HCT116 (cell line): ENCODE results near the gene FAM171A2. TPM values are rescaled to one million over a fixed set of nuclear protein-coding genes. Genes with fewer than 3 reads are reported as not detected.

Experiments
- ATAC-seq: fragments of 200-7000 bp; cut with Tn5 transposase; 2 replicates; pipeline ENCODE4 v1.9.1; 2020; ENCODE audit warnings: mild to moderate bottlenecking, moderate library complexity
- BruUV-seq: library from RNA; stranded (reverse); fragments of 400-500 nt; replicated peaks from 2 replicates; lab custom pipeline; 2021; lab: Mats Ljungman, UMichigan
- CTCF ChIA-PET: fragments of 300-600 bp; sonication (Branson Sonifier 250); formaldehyde crosslinking; loops from one replicate; lab custom pipeline; 2021; ENCODE audit warnings: antibody characterized with exemption; lab: Charles Lee
- POLR2A ChIA-PET: fragments of 300-600, 350-600 bp; sonication (Branson Sonifier 250); formaldehyde crosslinking; loops from one replicate; lab custom pipeline; 2021; ENCODE audit warnings: antibody characterized with exemption; lab: Charles Lee
- RAD21 ChIA-PET, 2 experiments: fragments of 300-600 bp; sonication (Branson Sonifier 250); formaldehyde crosslinking; loops; one replicate each; lab custom pipeline; 2023; ENCODE audit warnings: low total read pairs in 2 of 2; ENCODE audit not compliant: uncharacterized antibody in 2 of 2, unreplicated experiment in 2 of 2, low non-redundant PET in 1 of 2; lab: Charles Lee
- DNase-seq: peaks from one replicate; pipeline ENCODE4 v3.0.0-alpha.2; 2010; ENCODE audit warnings: low read depth, low spot score
- H2AFZ ChIP-seq: fragments of 200-600 bp; shearing (Covaris generic), sonication (generic); 2 replicates; pipeline ENCODE4 v1.6.1; 2017; ENCODE audit warnings: low read depth, mixed run types, mixed read lengths, antibody characterized with exemption, low read length; ENCODE audit not compliant: poor library complexity, severe bottlenecking
- H3K27ac ChIP-seq: 2 replicates; pipeline ENCODE4 v1.5.1; 2012; ENCODE audit warnings: low read depth, low read length
- H3K27me3 ChIP-seq: fragments of 200-600 bp; sonication (generic); 2 replicates; pipeline ENCODE4 v1.6.1; 2016; ENCODE audit warnings: mixed run types, low read length, mixed read lengths; ENCODE audit not compliant: insufficient read depth
- H3K36me3 ChIP-seq, 2 experiments: fragments of 200-500 bp in 1 of 2; fragments of 200-600 bp in 1 of 2; sonication (Bioruptor generic) in 1 of 2; sonication (generic) in 1 of 2; 2 replicates each; pipeline versions ENCODE4 v1.5.1 to v1.6.1; 2014 to 2016; ENCODE audit warnings: low read length in 2 of 2, inconsistent platforms in 1 of 2, mixed read lengths in 1 of 2, mixed run types in 1 of 2; ENCODE audit not compliant: insufficient read depth in 2 of 2, control insufficient read depth in 1 of 2
- H3K4me1 ChIP-seq, 2 experiments: fragments of 200-600 bp in 1 of 2; sonication (generic) in 1 of 2; 2 replicates each; pipeline versions ENCODE4 v1.5.1 to v1.6.1; 2012 to 2017; ENCODE audit warnings: low read length in 2 of 2, inconsistent platforms in 1 of 2, mild to moderate bottlenecking in 1 of 2, mixed read lengths in 1 of 2, mixed run types in 1 of 2, moderate library complexity in 1 of 2; ENCODE audit not compliant: insufficient read depth in 2 of 2, control insufficient read depth in 1 of 2
- H3K4me2 ChIP-seq: fragments of 200-600 bp; sonication (generic); 2 replicates; pipeline ENCODE4 v1.6.1; 2017; ENCODE audit warnings: mixed run types, low read length, mixed read lengths
- H3K4me3 ChIP-seq, 2 experiments: fragments of 200-600 bp in 1 of 2; sonication (generic) in 1 of 2; replicated peaks in 1 of 2; 2 replicates each; pipeline ENCODE4 v1.5.1; 2011 to 2016; ENCODE audit warnings: low read length in 2 of 2, control low read depth in 1 of 2, low read depth in 1 of 2, mild to moderate bottlenecking in 1 of 2, mixed read lengths in 1 of 2, mixed run types in 1 of 2
- H3K79me2 ChIP-seq: fragments of 200-600 bp; sonication (generic); 2 replicates; pipeline ENCODE4 v1.6.1; 2017; ENCODE audit warnings: mild to moderate bottlenecking, mixed run types, low read length, moderate library complexity, mixed read lengths; ENCODE audit not compliant: insufficient read depth
- H3K9ac ChIP-seq: fragments of 200-600 bp; sonication (generic); 2 replicates; pipeline ENCODE4 v1.6.1; 2016; ENCODE audit warnings: low read length, mixed read lengths
- H3K9me2 ChIP-seq: fragments of 200-600 bp; sonication (generic), shearing (Covaris generic); 2 replicates; pipeline ENCODE4 v1.6.1; 2017; ENCODE audit warnings: mixed run types, mild to moderate bottlenecking, moderate library complexity; ENCODE audit not compliant: insufficient read depth
- H3K9me3 ChIP-seq, 2 experiments: fragments of 200-500 bp in 1 of 2; fragments of 200-600 bp in 1 of 2; sonication (Bioruptor generic) in 1 of 2; sonication (generic) in 1 of 2; 2 replicates each; pipeline ENCODE4 v1.6.1; 2014 to 2017; ENCODE audit warnings: low read length in 2 of 2, mixed read lengths in 2 of 2, inconsistent platforms in 1 of 2, low read depth in 1 of 2, mild to moderate bottlenecking in 1 of 2, mixed run types in 1 of 2, moderate library complexity in 1 of 2; ENCODE audit not compliant: control insufficient read depth in 1 of 2, insufficient read depth in 1 of 2
- H4K20me1 ChIP-seq: fragments of 200-600 bp; sonication (generic), shearing (Covaris generic); 2 replicates; pipeline ENCODE4 v1.6.1; 2017; ENCODE audit warnings: mixed run types, mild to moderate bottlenecking, moderate library complexity; ENCODE audit not compliant: insufficient read depth
- CEBPB ChIP-seq: IDR thresholded peaks from 2 replicates; pipeline ENCODE4 v1.6.1; 2012; ENCODE audit warnings: low read depth
- CTCF ChIP-seq, 3 experiments: fragments of 200-600 bp in 1 of 3; sonication (generic) in 1 of 3; IDR thresholded peaks in 2 of 3; conservative IDR thresholded peaks in 1 of 3; 2 replicates each; pipeline ENCODE4 v1.5.1; 2012 to 2017; ENCODE audit warnings: low read depth in 2 of 3, low read length in 2 of 3, antibody characterized with exemption in 1 of 3, borderline replicate concordance in 1 of 3, control low read depth in 1 of 3, mild to moderate bottlenecking in 1 of 3, mixed read lengths in 1 of 3, mixed run types in 1 of 3, moderate library complexity in 1 of 3; ENCODE audit not compliant: insufficient read depth in 1 of 3
- ELF1 ChIP-seq: IDR thresholded peaks from 2 replicates; pipeline ENCODE4 v1.6.1; 2012; ENCODE audit warnings: low read depth, borderline replicate concordance
- FOSL1 ChIP-seq: IDR thresholded peaks from 2 replicates; pipeline ENCODE4 v1.6.1; 2012; ENCODE audit warnings: low read depth
- POLR2AphosphoS5 ChIP-seq: IDR thresholded peaks from 2 replicates; pipeline ENCODE4 v1.6.1; 2011; ENCODE audit warnings: mild to moderate bottlenecking, low read depth, low read length, moderate library complexity
- intact Hi-C: fragments of 100-400 bp; cut with micrococcal nuclease; formaldehyde crosslinking; loops from 2 replicates; pipeline ENCODE4 v1.10.0; 2022
- total RNA-seq: library from RNA; stranded (reverse); gene quantifications from one replicate; pipeline ENCODE4 v1.2.1, GENCODE V29; 2021; ENCODE audit not compliant: unreplicated experiment
- TF ChIP-seq, protein P1 (sequence below): IDR thresholded peaks from 2 replicates; pipeline ENCODE4 v1.6.1; 2012; ENCODE audit warnings: low read depth

FAM171A2 gene
- total RNA-seq, 1 experiment from 2014 or later: 18.0 TPM

DNA sequence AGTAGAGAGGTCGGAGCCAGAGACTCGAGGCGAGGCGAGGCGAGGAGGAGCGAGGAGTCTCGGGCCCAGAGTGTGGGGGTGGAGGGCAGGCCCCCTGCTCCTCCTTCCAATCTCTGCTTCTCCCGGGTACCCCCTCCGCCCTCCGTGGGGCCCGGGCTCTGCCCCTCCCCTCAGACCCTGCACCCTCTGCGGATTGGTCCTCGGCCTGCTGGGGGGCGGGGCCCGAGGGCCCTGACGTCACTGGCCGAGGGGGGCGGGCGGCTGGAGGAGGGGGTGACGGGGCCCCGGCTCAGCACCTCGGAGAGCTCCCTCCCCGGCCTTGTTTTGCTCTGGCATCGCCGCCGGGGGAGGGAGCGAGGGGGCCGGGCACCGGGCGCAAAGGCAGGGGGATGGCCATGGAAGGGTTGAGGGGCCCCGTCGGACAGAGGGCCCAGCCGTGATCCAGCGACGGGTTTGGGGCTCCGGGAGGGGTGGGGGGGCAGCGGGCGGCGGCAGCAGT lies 55.3 kb downstream of the FAM171A2 start, which contains the start of gene RUNDC3A:
TSS of gene RUNDC3A (plus strand) at position 282 of the 499 bp plus-strand sequence. CDS start 232 bp downstream, outside the sequence.
- Histone ChIP-seq H3K4me1 (peaks cover 3 to 28% of the 10 kb centered on the region in 2 experiments; a peak in 3 of 4 replicates), H3K4me2 (peak within 1 kb of the TSS; percentile 69), H4K20me1 (no peaks in the 10 kb centered on the region), H3K79me2 (no peaks in the 10 kb centered on the region), H3K36me3 (no peaks in the 10 kb centered on the region), H3K27me3 (no peaks in the 10 kb centered on the region), H3K27ac (no peak within 1 kb of the TSS), H3K9ac (no peak within 1 kb of the TSS), H3K9me2 (no peaks in the 10 kb centered on the region), H2AFZ (no peak within 1 kb of the TSS), H3K9me3 (no peaks in the 10 kb centered on the region), H3K4me3 (peak within 1 kb of the TSS; percentile 28 to 34; a peak in 2 of 4 replicates)
- intact Hi-C loops: loop anchor here (2.0 kb wide), 1 partner anchor 74 kb away; no protein-coding TSS in a partner anchor
- DNase-seq (peak; percentile 36), ATAC-seq (peak; percentile 94)
- RAD21 ChIA-PET: interaction anchor here in 1 of 2 experiments (0.6 kb wide), 1 partner anchor 84 kb away, joined by 4 read pairs; no protein-coding TSS in a partner anchor
- BruUV-seq: no TSS peak
- CTCF ChIA-PET: interaction anchor here (1.0 kb wide), 2 partner anchors 10 to 11 kb away, joined by 3 read pairs; no protein-coding TSS in a partner anchor
- no peak for TF ChIP-seq CEBPB
- TF ChIP-seq, protein P1, sequence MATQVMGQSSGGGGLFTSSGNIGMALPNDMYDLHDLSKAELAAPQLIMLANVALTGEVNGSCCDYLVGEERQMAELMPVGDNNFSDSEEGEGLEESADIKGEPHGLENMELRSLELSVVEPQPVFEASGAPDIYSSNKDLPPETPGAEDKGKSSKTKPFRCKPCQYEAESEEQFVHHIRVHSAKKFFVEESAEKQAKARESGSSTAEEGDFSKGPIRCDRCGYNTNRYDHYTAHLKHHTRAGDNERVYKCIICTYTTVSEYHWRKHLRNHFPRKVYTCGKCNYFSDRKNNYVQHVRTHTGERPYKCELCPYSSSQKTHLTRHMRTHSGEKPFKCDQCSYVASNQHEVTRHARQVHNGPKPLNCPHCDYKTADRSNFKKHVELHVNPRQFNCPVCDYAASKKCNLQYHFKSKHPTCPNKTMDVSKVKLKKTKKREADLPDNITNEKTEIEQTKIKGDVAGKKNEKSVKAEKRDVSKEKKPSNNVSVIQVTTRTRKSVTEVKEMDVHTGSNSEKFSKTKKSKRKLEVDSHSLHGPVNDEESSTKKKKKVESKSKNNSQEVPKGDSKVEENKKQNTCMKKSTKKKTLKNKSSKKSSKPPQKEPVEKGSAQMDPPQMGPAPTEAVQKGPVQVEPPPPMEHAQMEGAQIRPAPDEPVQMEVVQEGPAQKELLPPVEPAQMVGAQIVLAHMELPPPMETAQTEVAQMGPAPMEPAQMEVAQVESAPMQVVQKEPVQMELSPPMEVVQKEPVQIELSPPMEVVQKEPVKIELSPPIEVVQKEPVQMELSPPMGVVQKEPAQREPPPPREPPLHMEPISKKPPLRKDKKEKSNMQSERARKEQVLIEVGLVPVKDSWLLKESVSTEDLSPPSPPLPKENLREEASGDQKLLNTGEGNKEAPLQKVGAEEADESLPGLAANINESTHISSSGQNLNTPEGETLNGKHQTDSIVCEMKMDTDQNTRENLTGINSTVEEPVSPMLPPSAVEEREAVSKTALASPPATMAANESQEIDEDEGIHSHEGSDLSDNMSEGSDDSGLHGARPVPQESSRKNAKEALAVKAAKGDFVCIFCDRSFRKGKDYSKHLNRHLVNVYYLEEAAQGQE: peak; percentile 86
- TF ChIP-seq CTCF (IDR thresholded peaks at IDR 0.05 in 2 of 3, conservative IDR thresholded peaks at IDR 0.05 in 1 of 3; ENCODE audit: borderline replicate concordance in 1 of 3, insufficient read depth in 1 of 3, low read depth in 2 of 3, low read length in 2 of 3): no peak
- no peak for TF ChIP-seq POLR2AphosphoS5
- no peak for TF ChIP-seq ELF1
- TF ChIP-seq FOSL1: no peak
- POLR2A ChIA-PET: no interaction called here
